Activated CD4-positive, alpha-beta memory T cell treated with anti-CD3 and anti-CD28 coated beads for 36 hours (primary cell): ENCODE measurements around the gene CCDC194. TPM values are rescaled to one million over a fixed set of nuclear protein-coding genes. Genes with fewer than 3 reads are reported as not detected.

Experiments used
- CTCF ChIA-PET: fragments of 350-600 bp; sonication (Branson Sonifier 250); formaldehyde crosslinking; loops from one replicate; lab custom pipeline; 2021; ENCODE audit warnings: antibody characterized with exemption, inconsistent platforms; lab: Charles Lee
- POLR2A ChIA-PET: fragments of 350-600 bp; sonication (Branson Sonifier 250); formaldehyde crosslinking; loops from one replicate; lab custom pipeline; 2021; ENCODE audit warnings: antibody characterized with exemption; lab: Charles Lee
- DNase-seq: peaks from one replicate; pipeline ENCODE4 v3.0.0-alpha.2; 2020
- H3K27ac Mint-ChIP-seq: one replicate; pipeline ENCODE4 v1.8.0; 2021; ENCODE audit warnings: mixed read lengths
- H3K27me3 Mint-ChIP-seq: one replicate; pipeline ENCODE4 v1.8.0; 2021; ENCODE audit warnings: mixed read lengths
- H3K36me3 Mint-ChIP-seq: one replicate; pipeline ENCODE4 v1.8.0; 2021; ENCODE audit warnings: mixed read lengths
- H3K4me1 Mint-ChIP-seq: one replicate; pipeline ENCODE4 v1.8.0; 2021; ENCODE audit warnings: low read depth, mixed read lengths
- H3K4me3 Mint-ChIP-seq: one replicate; pipeline ENCODE4 v1.8.0; 2021; ENCODE audit warnings: mild to moderate bottlenecking, mixed read lengths
- H3K9me3 Mint-ChIP-seq: one replicate; pipeline ENCODE4 v1.8.0; 2021; ENCODE audit warnings: mixed read lengths
- intact Hi-C: fragments of 100-400 bp; cut with micrococcal nuclease; formaldehyde crosslinking; loops from one replicate; pipeline ENCODE4 v1.15.1; 2023
- total RNA-seq, 2 experiments: library from RNA; stranded (reverse); gene quantifications; one replicate each; pipeline ENCODE4 v1.2.3, GENCODE V29; 2021

CCDC194 gene
- 1 to 10 TPM; 1.4 to 2.3 TPM for total RNA-seq

GRCh38 chr19:17393914-17394313 is at the start of gene CCDC194:
TSS of gene CCDC194 (minus strand) at chr19:17394196. CDS start at chr19:17394158, 38 bp downstream.
- peaks cover 26% of the 10 kb centered on the region for H3K4me1 Mint-ChIP-seq
- ChIA-PET POLR2A (no interaction called here), CTCF (interaction anchor here (0.7 to 2.1 kb wide), 9 partner anchors 8 to 102 kb away, joined by 3 to 8 read pairs (median 3); no protein-coding TSS in a partner anchor)
- no peak for DNase-seq
- H3K9me3 Mint-ChIP-seq: no peaks in the 10 kb centered on the region
- H3K4me3 Mint-ChIP-seq: no peak within 1 kb of the TSS
- no peaks in the 10 kb centered on the region for H3K27me3 Mint-ChIP-seq
- peaks cover 6% of the 10 kb centered on the region for H3K36me3 Mint-ChIP-seq
- intact Hi-C loops: no loop called here
- peak within 1 kb of the TSS; percentile 64 for H3K27ac Mint-ChIP-seq

GRCh38 chr19:17441241-17442021 is 47.4 kb upstream of the CCDC194 start:
- CTCF ChIA-PET: interaction anchor here (0.6 to 2.5 kb wide), 14 partner anchors 9 to 165 kb away, joined by 3 to 23 read pairs (median 4); partner anchors contain the start of genes BST2 and MVB12A
- Mint-ChIP-seq H3K27ac (no peak overlapping the region), H3K27me3 (no peaks in the 10 kb centered on the region), H3K9me3 (peaks cover 4% of the 10 kb centered on the region), H3K36me3 (no peaks in the 10 kb centered on the region), H3K4me1 (no peaks in the 10 kb centered on the region), H3K4me3 (no peak overlapping the region)
- intact Hi-C loops: no loop called here
- peak; percentile 29 for DNase-seq
- POLR2A ChIA-PET: interaction anchor here (0.7 kb wide), 1 partner anchor 333 kb away, joined by 3 read pairs; no protein-coding TSS in a partner anchor

- Mint-ChIP-seq H3K4me3 (no peak overlapping the region), H3K36me3 (no peaks in the 10 kb centered on the region), H3K9me3 (peaks cover 4% of the 10 kb centered on the region), H3K27ac (no peak overlapping the region), H3K27me3 (no peaks in the 10 kb centered on the region), H3K4me1 (no peaks in the 10 kb centered on the region)
- DNase-seq: no peak
- intact Hi-C loops: no loop called here
- CTCF ChIA-PET: no interaction called here
- POLR2A ChIA-PET: no interaction called here
These were observed 42.9 kb upstream of the CCDC194 start for GRCh38 chr19:17436874-17437267.

- CTCF ChIA-PET: no interaction called here
- intact Hi-C loops: no loop called here
- POLR2A ChIA-PET: no interaction called here
These were observed 42.3 kb upstream of the CCDC194 start for GRCh38 chr19:17436094-17436873.

GRCh38 chr19:17435218-17435617 is 41.2 kb upstream of the CCDC194 start:
- no peaks in the 10 kb centered on the region for H3K4me1 Mint-ChIP-seq
- POLR2A ChIA-PET: no interaction called here

More at GRCh38 chr19:17436094-17436873, 42.3 kb upstream of the CCDC194 start:
- Mint-ChIP-seq H3K36me3 (no peaks in the 10 kb centered on the region), H3K27me3 (no peaks in the 10 kb centered on the region), H3K27ac (no peak overlapping the region), H3K9me3 (no peaks in the 10 kb centered on the region), H3K4me1 (no peaks in the 10 kb centered on the region), H3K4me3 (no peak overlapping the region)
- no peak for DNase-seq

GRCh38 chr19:17431417-17431816 is 37.4 kb upstream of the CCDC194 start:
- H3K27ac Mint-ChIP-seq: no peak overlapping the region
- no peak for DNase-seq
- POLR2A ChIA-PET: no interaction called here
- no peaks in the 10 kb centered on the region for H3K9me3 Mint-ChIP-seq
- no peaks in the 10 kb centered on the region for H3K4me1 Mint-ChIP-seq
- H3K27me3 Mint-ChIP-seq: no peaks in the 10 kb centered on the region
- H3K36me3 Mint-ChIP-seq: no peaks in the 10 kb centered on the region
- intact Hi-C loops: no loop called here
- CTCF ChIA-PET: interaction anchor here (1.5 kb wide), 1 partner anchor 10 kb away, joined by 4 read pairs; no protein-coding TSS in a partner anchor
- H3K4me3 Mint-ChIP-seq: no peak overlapping the region

More at GRCh38 chr19:17435218-17435617, 41.2 kb upstream of the CCDC194 start:
- Mint-ChIP-seq H3K27me3 (no peaks in the 10 kb centered on the region), H3K9me3 (no peaks in the 10 kb centered on the region), H3K27ac (no peak overlapping the region), H3K4me3 (no peak overlapping the region), H3K36me3 (no peaks in the 10 kb centered on the region)
- CTCF ChIA-PET: no interaction called here
- intact Hi-C loops: no loop called here
- DNase-seq: no peak

GRCh38 chr19:17429641-17430113 is 35.7 kb upstream of the CCDC194 start:
- Mint-ChIP-seq H3K27ac (no peak overlapping the region), H3K9me3 (no peaks in the 10 kb centered on the region), H3K36me3 (no peaks in the 10 kb centered on the region), H3K4me1 (peaks cover 2% of the 10 kb centered on the region), H3K27me3 (no peaks in the 10 kb centered on the region), H3K4me3 (no peak overlapping the region)
- CTCF ChIA-PET: interaction anchor here (0.6 kb wide), 2 partner anchors 43 to 82 kb away, joined by 3 read pairs; no protein-coding TSS in a partner anchor
- POLR2A ChIA-PET: interaction anchor here (0.5 to 1.8 kb wide), 3 partner anchors 10 to 395 kb away, joined by 3 to 5 read pairs (median 3); partner anchors contain the start of gene MVB12A
- intact Hi-C loops: no loop called here
- no peak for DNase-seq

- intact Hi-C loops: loop anchor here (5.0 kb wide), 1 partner anchor 87 kb away; the partner anchor contains the start of gene PGLS
- H3K4me1 Mint-ChIP-seq: peaks cover 12% of the 10 kb centered on the region
- no peak overlapping the region for H3K27ac Mint-ChIP-seq
- peaks cover 8% of the 10 kb centered on the region for H3K36me3 Mint-ChIP-seq
- no peaks in the 10 kb centered on the region for H3K9me3 Mint-ChIP-seq
- no peaks in the 10 kb centered on the region for H3K27me3 Mint-ChIP-seq
- peak; percentile 57 for DNase-seq
- CTCF ChIA-PET: interaction anchor here (0.8 kb wide), 1 partner anchor 24 kb away, joined by 3 read pairs; the partner anchor contains the start of gene TMEM221
- H3K4me3 Mint-ChIP-seq: no peak overlapping the region
- POLR2A ChIA-PET: no interaction called here
These were observed 30.9 kb upstream of the CCDC194 start for GRCh38 chr19:17424743-17425365.

GRCh38 chr19:17423429-17424208 is 29.6 kb upstream of the CCDC194 start:
- POLR2A ChIA-PET: no interaction called here
- H3K4me1 Mint-ChIP-seq: peaks cover 19% of the 10 kb centered on the region
- no peaks in the 10 kb centered on the region for H3K9me3 Mint-ChIP-seq
- peaks cover 8% of the 10 kb centered on the region for H3K36me3 Mint-ChIP-seq
- no peaks in the 10 kb centered on the region for H3K27me3 Mint-ChIP-seq
- no peak overlapping the region for H3K4me3 Mint-ChIP-seq
- no peak for DNase-seq
- CTCF ChIA-PET: no interaction called here
- no peak overlapping the region for H3K27ac Mint-ChIP-seq
- intact Hi-C loops: loop anchor here (5.0 kb wide), 1 partner anchor 89 kb away; the partner anchor contains the start of gene PGLS

GRCh38 chr19:17421942-17422341 is 27.9 kb upstream of the CCDC194 start:
- intact Hi-C loops: loop anchor here (5.0 kb wide), 1 partner anchor 90 kb away; the partner anchor contains the start of gene PGLS
- DNase-seq: no peak
- H3K36me3 Mint-ChIP-seq: peaks cover 9% of the 10 kb centered on the region
- CTCF ChIA-PET: interaction anchor here (1.1 kb wide), 1 partner anchor 27 kb away, joined by 3 read pairs; the partner anchor contains the start of gene TMEM221
- peaks cover 19% of the 10 kb centered on the region for H3K4me1 Mint-ChIP-seq
- H3K27ac Mint-ChIP-seq: no peak overlapping the region
- no peaks in the 10 kb centered on the region for H3K27me3 Mint-ChIP-seq
- no peaks in the 10 kb centered on the region for H3K9me3 Mint-ChIP-seq
- H3K4me3 Mint-ChIP-seq: no peak overlapping the region
- POLR2A ChIA-PET: no interaction called here
